Calu3 (cell line): Measurements from ENCODE around the gene MAP7. TPM values are rescaled to one million over a fixed set of nuclear protein-coding genes. Genes with fewer than 3 reads are reported as not detected.

Source experiments
- BruUV-seq: library from RNA; stranded (reverse); fragments of 400-500 nt; replicated peaks from 2 replicates; lab custom pipeline; 2021; lab: Mats Ljungman, UMichigan
- CTCF ChIA-PET: fragments of 300-600 bp; sonication (Branson Sonifier 250); formaldehyde crosslinking; loops from one replicate; lab custom pipeline; 2022; ENCODE audit warnings: antibody characterized with exemption; lab: Charles Lee
- DNase-seq: peaks from one replicate; pipeline ENCODE4 v3.0.0; 2022
- H3K27ac Mint-ChIP-seq: one replicate; pipeline ENCODE4 v1.8.0; 2022; ENCODE audit warnings: mixed read lengths; ENCODE audit not compliant: unreplicated experiment
- H3K27me3 Mint-ChIP-seq: one replicate; pipeline ENCODE4 v1.8.0; 2022; ENCODE audit warnings: mixed read lengths; ENCODE audit not compliant: unreplicated experiment
- H3K36me3 Mint-ChIP-seq: one replicate; pipeline ENCODE4 v1.8.0; 2022; ENCODE audit warnings: mild to moderate bottlenecking, moderate library complexity, mixed read lengths; ENCODE audit not compliant: insufficient read depth, unreplicated experiment
- H3K4me1 Mint-ChIP-seq: one replicate; pipeline ENCODE4 v1.8.0; 2022; ENCODE audit warnings: mild to moderate bottlenecking, low read depth, mixed read lengths; ENCODE audit not compliant: unreplicated experiment
- H3K4me3 Mint-ChIP-seq: one replicate; pipeline ENCODE4 v1.8.0; 2022; ENCODE audit warnings: mild to moderate bottlenecking, low read depth, moderate library complexity, mixed read lengths; ENCODE audit not compliant: unreplicated experiment
- H3K9me3 Mint-ChIP-seq: one replicate; pipeline ENCODE4 v1.8.0; 2022; ENCODE audit warnings: low read depth, mixed read lengths; ENCODE audit not compliant: unreplicated experiment
- CTCF ChIP-seq: fragments of 200-600 bp; IDR thresholded peaks from one replicate; pipeline ENCODE4 v1.8.0; 2022; ENCODE audit warnings: antibody characterized with exemption; ENCODE audit not compliant: unreplicated experiment
- intact Hi-C: fragments of 100-400 bp; cut with micrococcal nuclease; formaldehyde crosslinking; loops from one replicate; pipeline ENCODE4 v1.10.0; 2022; ENCODE audit not compliant: unreplicated experiment
- total RNA-seq: library from RNA; stranded (reverse); gene quantifications from 2 replicates; pipeline ENCODE4 v1.2.3, GENCODE V29; 2022

MAP7 gene
- total RNA-seq, 1 experiment from 2014 or later, result 30.1 TPM

GRCh38 chr6:136304410-136304809, 245.8 kb downstream of the MAP7 start:
- Mint-ChIP-seq H3K36me3 (no peaks in the 10 kb centered on the region), H3K9me3 (no peaks in the 10 kb centered on the region), H3K4me1 (no peaks in the 10 kb centered on the region), H3K27me3 (no peaks in the 10 kb centered on the region), H3K4me3 (no peak overlapping the region), H3K27ac (no peak overlapping the region)
- DNase-seq, result no peak
- no TSS peak for BruUV-seq
- intact Hi-C loops, result no loop called here
- TF ChIP-seq CTCF, result no peak
- CTCF ChIA-PET, result no interaction called here

- no peaks in the 10 kb centered on the region for H3K36me3 Mint-ChIP-seq
- TF ChIP-seq CTCF, result no peak
- H3K4me3 Mint-ChIP-seq, result no peak overlapping the region
- H3K9me3 Mint-ChIP-seq, result no peaks in the 10 kb centered on the region
- intact Hi-C loops, result no loop called here
- no peaks in the 10 kb centered on the region for H3K4me1 Mint-ChIP-seq
- no peak overlapping the region for H3K27ac Mint-ChIP-seq
- CTCF ChIA-PET, result no interaction called here
- DNase-seq, result no peak
- BruUV-seq, result no TSS peak
- no peaks in the 10 kb centered on the region for H3K27me3 Mint-ChIP-seq
Measured at GRCh38 chr6:136303516-136303915, 246.7 kb downstream of the MAP7 start.

GRCh38 chr6:136294621-136295020, 255.6 kb downstream of the MAP7 start:
- Mint-ChIP-seq H3K9me3 (no peaks in the 10 kb centered on the region), H3K27ac (no peak overlapping the region), H3K4me1 (no peaks in the 10 kb centered on the region), H3K4me3 (no peak overlapping the region), H3K27me3 (no peaks in the 10 kb centered on the region), H3K36me3 (peaks cover 13% of the 10 kb centered on the region)
- no TSS peak for BruUV-seq
- no peak for TF ChIP-seq CTCF
- DNase-seq, result no peak
- intact Hi-C loops, result no loop called here
- CTCF ChIA-PET, result no interaction called here

Other genes starting within 250 kb of the MAP7 start
- 15.3 and 15.8 TPM in 2 replicates for gene MAP3K5, start 242.1 kb upstream of the MAP7 start, total RNA-seq